GM23338 (cell line): ENCODE data around the gene SERPINH1. TPM values are rescaled to one million over a fixed set of nuclear protein-coding genes. Genes with fewer than 3 reads are reported as not detected.

ENCODE experiments used
- ATAC-seq: fragments of 200-7000 bp; cut with Tn5 transposase; 3 replicates; pipeline ENCODE4 v1.9.1; 2020
- DNase-seq: peaks from one replicate; pipeline ENCODE4 v3.0.0-alpha.2; 2015; ENCODE audit warnings: low spot score
- H2AFZ ChIP-seq: fragments of 200-600 bp; sonication (generic); 2 replicates; pipeline ENCODE4 v1.8.0; 2016; ENCODE audit warnings: antibody characterized with exemption, mild to moderate bottlenecking, moderate library complexity
- H3F3A ChIP-seq: fragments of 200-600 bp; sonication (generic); replicated peaks from 2 replicates; pipeline ENCODE4 v1.8.0; 2017; ENCODE audit warnings: antibody characterized with exemption, mixed run types, low read depth
- H3K27ac ChIP-seq: fragments of 200-600 bp; sonication (generic); 2 replicates; pipeline ENCODE4 v1.6.1; 2016; ENCODE audit warnings: low read depth
- H3K27me3 ChIP-seq: fragments of 200-600 bp; sonication (generic); 2 replicates; pipeline ENCODE4 v1.8.0; 2016; ENCODE audit warnings: mild to moderate bottlenecking, mixed run types, moderate library complexity; ENCODE audit not compliant: insufficient read depth
- H3K36me3 ChIP-seq: fragments of 200-600 bp; sonication (generic); 2 replicates; pipeline ENCODE4 v1.8.0; 2016; ENCODE audit warnings: mild to moderate bottlenecking; ENCODE audit not compliant: insufficient read depth
- H3K4me1 ChIP-seq: fragments of 200-600 bp; sonication (generic); 2 replicates; pipeline ENCODE4 v1.8.0; 2016; ENCODE audit warnings: mild to moderate bottlenecking, moderate library complexity; ENCODE audit not compliant: insufficient read depth
- H3K4me2 ChIP-seq: fragments of 200-600 bp; sonication (generic); 2 replicates; pipeline ENCODE4 v1.7.1; 2017; ENCODE audit warnings: mixed run types
- H3K4me3 ChIP-seq: fragments of 200-600 bp; sonication (generic); 2 replicates; pipeline ENCODE4 v1.6.1; 2016; ENCODE audit warnings: mixed run types
- H3K79me2 ChIP-seq: fragments of 200-600 bp; sonication (generic); replicated peaks from 2 replicates; pipeline ENCODE4 v1.8.0; 2017; ENCODE audit warnings: mild to moderate bottlenecking; ENCODE audit not compliant: insufficient read depth
- H3K9me2 ChIP-seq: fragments of 200-600 bp; sonication (generic); 2 replicates; pipeline ENCODE4 v1.8.0; 2017; ENCODE audit not compliant: insufficient read depth
- H4K20me1 ChIP-seq: fragments of 200-600 bp; sonication (generic); replicated peaks from 2 replicates; pipeline ENCODE4 v1.8.0; 2017; ENCODE audit warnings: mild to moderate bottlenecking; ENCODE audit not compliant: insufficient read depth
- H3K27ac Mint-ChIP-seq: 2 replicates; pipeline ENCODE4 v1.8.0; 2020; ENCODE audit warnings: inconsistent platforms, mild to moderate bottlenecking, moderate library complexity, mixed read lengths
- H3K27me3 Mint-ChIP-seq: 3 replicates; pipeline ENCODE4 v1.8.0; 2022; ENCODE audit warnings: low read depth, mild to moderate bottlenecking, moderate library complexity, mixed read lengths, inconsistent platforms; ENCODE audit not compliant: insufficient read depth, poor library complexity
- H3K36me3 Mint-ChIP-seq: 3 replicates; pipeline ENCODE4 v1.8.0; 2021; ENCODE audit warnings: low read depth, mild to moderate bottlenecking, inconsistent platforms, moderate library complexity, mixed read lengths
- H3K4me1 Mint-ChIP-seq: 3 replicates; pipeline ENCODE4 v1.8.0; 2020; ENCODE audit warnings: mild to moderate bottlenecking, inconsistent platforms, mixed read lengths
- H3K4me3 Mint-ChIP-seq: 3 replicates; pipeline ENCODE4 v1.8.0; 2021; ENCODE audit warnings: moderate library complexity, mild to moderate bottlenecking, inconsistent platforms, mixed read lengths
- H3K9me3 Mint-ChIP-seq: 3 replicates; pipeline ENCODE4 v1.8.0; 2020; ENCODE audit warnings: moderate library complexity, mild to moderate bottlenecking, inconsistent platforms, mixed read lengths
- CREB1 ChIP-seq: fragments of 250-450 bp; sonication (Bioruptor Pico); IDR thresholded peaks from 2 replicates; pipeline ENCODE4 v1.5.0; 2020; ENCODE audit warnings: low read depth, mild to moderate bottlenecking, moderate library complexity
- CTCF ChIP-seq, 2 experiments: fragments of 200-600 bp in 1 of 2; sonication (generic) in 1 of 2; conservative IDR thresholded peaks; 2 replicates each; pipeline versions ENCODE4 v1.5.1 to v1.6.1; 2016 to 2017; ENCODE audit warnings: antibody characterized with exemption in 2 of 2, low read depth in 2 of 2, mild to moderate bottlenecking in 2 of 2, moderate library complexity in 1 of 2
- ETS1 ChIP-seq: IDR thresholded peaks from 2 replicates; pipeline ENCODE4 v1.6.1; 2016; ENCODE audit warnings: antibody characterized with exemption
- EZH2phosphoT487 ChIP-seq: fragments of 200-600 bp; sonication (generic); IDR thresholded peaks from one replicate; pipeline ENCODE4 v1.8.1; 2018; ENCODE audit warnings: antibody characterized with exemption; ENCODE audit not compliant: unreplicated experiment
- NANOG ChIP-seq: IDR thresholded peaks from 2 replicates; pipeline ENCODE4 v1.6.1; 2016; ENCODE audit warnings: antibody characterized with exemption, borderline replicate concordance
- REST ChIP-seq: IDR thresholded peaks from one replicate; pipeline ENCODE4 v1.6.1; 2018; ENCODE audit warnings: antibody characterized with exemption; ENCODE audit not compliant: unreplicated experiment
- ZNF114 ChIP-seq: fragments of 250-450 bp; sonication (Bioruptor Pico); IDR thresholded peaks from 2 replicates; pipeline ENCODE4 v1.5.0; 2020; ENCODE audit warnings: mild to moderate bottlenecking, moderate library complexity
- polyA plus RNA-seq: library from polyadenylated mRNA; unstranded; fragments of >200 nt; fragmentation: Nextera tagmentation; extraction: Ambion mirVana; gene quantifications from 2 replicates; pipeline ENCODE4 v1.2.1, GENCODE V29; 2016
- total RNA-seq: library from RNA; depleted of rRNA; stranded (reverse); fragments of >200 nt; shearing (Covaris generic); gene quantifications from 2 replicates; pipeline ENCODE4 v1.2.3, GENCODE V29; 2014

The SERPINH1 gene
- total and polyA plus RNA-seq, 2 experiments from 2014 or later, result 238 to 1,217 TPM

- H3K27me3 ChIP-seq, result no peaks in the 10 kb centered on the region
- no peaks in the 10 kb centered on the region for H3K79me2 ChIP-seq
- H4K20me1 ChIP-seq, result no peaks in the 10 kb centered on the region
- no peaks in the 10 kb centered on the region for H3K36me3 ChIP-seq
- H3K4me3 ChIP-seq, result no peak overlapping the region
- DNase-seq, result no peak
- no peaks in the 10 kb centered on the region for H3K9me3 Mint-ChIP-seq
- H3K4me1 Mint-ChIP-seq, result peaks cover 13% of the 10 kb centered on the region
- H3K9me2 ChIP-seq, result peaks cover 7% of the 10 kb centered on the region; the same call in 1 of the 2 replicates
- no peak for ATAC-seq
- H3K4me2 ChIP-seq, result no peak overlapping the region
- no peaks in the 10 kb centered on the region for H3K36me3 Mint-ChIP-seq
- H3K27ac ChIP-seq, result no peak overlapping the region
- H3F3A ChIP-seq, result peaks cover 3% of the 10 kb centered on the region; the same call in 1 of the 2 replicates
- no peak overlapping the region for H2AFZ ChIP-seq
- peaks cover 6% of the 10 kb centered on the region for H3K4me1 ChIP-seq
- TF ChIP-seq CTCF (conservative IDR thresholded peaks at IDR 0.05; ENCODE audit: low read depth in 2 of 2) (no peak), ZNF114 (CRISPR knock-in tag) (no peak), EZH2phosphoT487 (no peak)
- H3K27me3 Mint-ChIP-seq, result peaks cover 19% of the 10 kb centered on the region
- H3K4me3 Mint-ChIP-seq, result no peak overlapping the region
- no peak overlapping the region for H3K27ac Mint-ChIP-seq
Measured at GRCh38 chr11:75589051-75589450, 27.0 kb downstream of the SERPINH1 start.

- H3K79me2 ChIP-seq, result no peaks in the 10 kb centered on the region
- H3K4me1 ChIP-seq, result no peaks in the 10 kb centered on the region; the same call in 1 of the 2 replicates
- ATAC-seq (no peak), DNase-seq (no peak)
- Mint-ChIP-seq H3K4me1 (peaks cover 5% of the 10 kb centered on the region; the same call in 2 of the 3 replicates), H3K27me3 (peaks cover 16% of the 10 kb centered on the region), H3K4me3 (no peak overlapping the region), H3K27ac (no peak overlapping the region), H3K36me3 (no peaks in the 10 kb centered on the region), H3K9me3 (no peaks in the 10 kb centered on the region)
- no peak overlapping the region for H3K27ac ChIP-seq
- H4K20me1 ChIP-seq, result no peaks in the 10 kb centered on the region
- H3K4me2 ChIP-seq, result no peak overlapping the region
- H3K36me3 ChIP-seq, result no peaks in the 10 kb centered on the region
- no peak overlapping the region for H2AFZ ChIP-seq
- H3K27me3 ChIP-seq, result no peaks in the 10 kb centered on the region
- peaks cover 7% of the 10 kb centered on the region; the same call in 1 of the 2 replicates for H3K9me2 ChIP-seq
- no peak overlapping the region for H3K4me3 ChIP-seq
- no peak for TF ChIP-seq CREB1 (CRISPR knock-in tag)
- no peak for TF ChIP-seq EZH2phosphoT487
- no peaks in the 10 kb centered on the region; the same call in 1 of the 2 replicates for H3F3A ChIP-seq
Measured at GRCh38 chr11:75589933-75590332, 27.9 kb downstream of the SERPINH1 start.

- no peak for DNase-seq
- H3K4me3 Mint-ChIP-seq, result no peak overlapping the region
Measured at GRCh38 chr11:75591371-75591770, 29.3 kb downstream of the SERPINH1 start.

More at GRCh38 chr11:75591371-75591770, 29.3 kb downstream of the SERPINH1 start:
- Mint-ChIP-seq H3K27me3 (peaks cover 15% of the 10 kb centered on the region), H3K36me3 (no peaks in the 10 kb centered on the region), H3K27ac (no peak overlapping the region), H3K9me3 (no peaks in the 10 kb centered on the region), H3K4me1 (peaks cover 4% of the 10 kb centered on the region; the same call in 2 of the 3 replicates)
- H3K27ac ChIP-seq, result no peak overlapping the region
- peaks cover 7% of the 10 kb centered on the region; the same call in 1 of the 2 replicates for H3K9me2 ChIP-seq
- ATAC-seq, result no peak
- no peaks in the 10 kb centered on the region for H4K20me1 ChIP-seq
- H3F3A ChIP-seq, result no peaks in the 10 kb centered on the region
- no peak overlapping the region for H3K4me2 ChIP-seq
- H3K4me1 ChIP-seq, result no peaks in the 10 kb centered on the region; the same call in 1 of the 2 replicates
- no peaks in the 10 kb centered on the region for H3K36me3 ChIP-seq
- no peak overlapping the region for H2AFZ ChIP-seq
- no peak for TF ChIP-seq REST
- no peak for TF ChIP-seq ETS1
- TF ChIP-seq NANOG, result no peak
- H3K4me3 ChIP-seq, result no peak overlapping the region
- no peaks in the 10 kb centered on the region for H3K27me3 ChIP-seq
- no peaks in the 10 kb centered on the region for H3K79me2 ChIP-seq
